Measurements from ENCODE around the gene TSPAN17. TPM values are rescaled to one million over a fixed set of nuclear protein-coding genes. Genes with fewer than 3 reads are reported as not detected.
A peak's percentile ranks its signal among the peaks of the same experiment; 100 is the strongest.

TSPAN17 gene
- total RNA-seq, 1 donor from 2014 or later = 27.1 TPM

DNA sequence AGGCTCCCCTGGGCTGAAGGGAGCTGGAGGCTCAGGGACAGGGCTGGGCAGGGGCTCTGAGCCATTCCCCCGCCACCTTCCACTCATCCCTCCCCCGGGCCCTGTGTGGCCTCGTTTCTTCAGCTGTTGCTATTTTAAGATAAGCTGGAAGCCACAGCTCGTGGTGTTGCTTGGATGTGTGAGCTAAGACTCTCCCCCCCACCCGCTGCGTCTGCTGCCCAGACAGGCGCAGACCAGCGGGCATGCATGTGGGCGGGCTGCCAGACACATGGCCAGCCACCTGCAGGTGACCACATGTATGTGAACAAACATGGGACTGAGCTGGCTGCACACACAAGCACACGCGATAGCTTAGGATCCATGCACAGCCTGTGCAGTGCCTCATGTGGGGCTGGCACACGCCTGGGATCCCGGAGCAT is 25.6 kb upstream of the TSPAN17 start:
- DNase-seq = peak; percentile 65

DNA sequence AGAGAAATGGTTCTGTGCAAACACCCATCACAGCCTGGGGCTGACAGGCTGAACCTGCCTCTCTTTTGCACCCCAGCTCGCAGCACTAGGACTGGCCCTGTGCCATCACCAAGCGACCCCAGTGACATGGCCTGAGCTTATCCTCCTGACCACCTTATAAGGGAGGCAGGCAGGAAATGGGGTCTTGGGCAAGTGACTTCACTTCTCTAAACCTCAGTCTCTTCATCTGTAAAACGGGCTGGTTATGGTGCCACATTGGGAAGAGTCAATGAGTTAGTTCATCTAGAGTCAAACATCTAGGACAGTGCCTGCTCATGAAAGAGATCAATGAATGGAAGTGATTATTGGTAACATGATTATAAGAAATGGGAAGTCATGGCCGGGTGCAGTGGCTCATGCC is 23.1 kb upstream of the TSPAN17 start:
- no peak for DNase-seq

DNA sequence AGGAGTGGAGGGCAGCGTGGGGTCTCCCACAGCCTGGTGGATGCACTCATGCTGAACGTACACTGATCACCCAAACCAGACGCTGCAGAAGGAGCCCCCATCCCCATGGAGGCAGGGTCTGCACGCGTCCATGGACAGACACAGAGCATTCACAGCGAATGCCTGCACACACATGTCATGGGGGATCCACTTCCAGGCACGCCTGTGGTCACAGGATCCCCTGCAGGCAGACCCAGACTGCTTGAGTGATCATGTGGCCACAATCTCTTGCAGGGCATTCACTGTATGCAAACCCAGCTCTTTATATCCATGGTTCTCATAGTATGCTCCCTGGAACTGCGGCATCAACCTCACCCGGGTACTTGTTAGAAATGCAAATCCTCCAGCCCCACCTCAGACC is 22.3 kb upstream of the TSPAN17 start:
- DNase-seq = no peak

DNA sequence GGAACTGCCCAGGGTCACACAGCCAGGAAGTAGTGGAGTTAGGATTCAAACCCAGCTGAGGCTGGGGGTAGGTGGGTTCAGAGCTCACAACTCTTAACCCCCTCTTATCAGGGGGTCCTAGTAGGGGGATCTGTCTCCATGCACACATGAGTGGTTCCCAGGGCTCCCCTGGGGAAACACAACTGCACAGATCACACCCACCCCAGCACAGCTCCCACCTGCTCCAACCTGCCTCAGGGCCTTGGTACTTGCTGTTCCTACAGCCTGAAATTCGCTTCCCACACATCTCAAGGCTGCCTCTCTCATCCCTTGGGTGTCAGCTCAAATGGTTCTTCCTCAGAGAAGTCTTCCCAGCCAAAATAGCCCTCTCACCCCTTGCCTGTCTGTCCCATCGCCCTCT is 21.8 kb upstream of the TSPAN17 start:
- no peak for DNase-seq

DNA sequence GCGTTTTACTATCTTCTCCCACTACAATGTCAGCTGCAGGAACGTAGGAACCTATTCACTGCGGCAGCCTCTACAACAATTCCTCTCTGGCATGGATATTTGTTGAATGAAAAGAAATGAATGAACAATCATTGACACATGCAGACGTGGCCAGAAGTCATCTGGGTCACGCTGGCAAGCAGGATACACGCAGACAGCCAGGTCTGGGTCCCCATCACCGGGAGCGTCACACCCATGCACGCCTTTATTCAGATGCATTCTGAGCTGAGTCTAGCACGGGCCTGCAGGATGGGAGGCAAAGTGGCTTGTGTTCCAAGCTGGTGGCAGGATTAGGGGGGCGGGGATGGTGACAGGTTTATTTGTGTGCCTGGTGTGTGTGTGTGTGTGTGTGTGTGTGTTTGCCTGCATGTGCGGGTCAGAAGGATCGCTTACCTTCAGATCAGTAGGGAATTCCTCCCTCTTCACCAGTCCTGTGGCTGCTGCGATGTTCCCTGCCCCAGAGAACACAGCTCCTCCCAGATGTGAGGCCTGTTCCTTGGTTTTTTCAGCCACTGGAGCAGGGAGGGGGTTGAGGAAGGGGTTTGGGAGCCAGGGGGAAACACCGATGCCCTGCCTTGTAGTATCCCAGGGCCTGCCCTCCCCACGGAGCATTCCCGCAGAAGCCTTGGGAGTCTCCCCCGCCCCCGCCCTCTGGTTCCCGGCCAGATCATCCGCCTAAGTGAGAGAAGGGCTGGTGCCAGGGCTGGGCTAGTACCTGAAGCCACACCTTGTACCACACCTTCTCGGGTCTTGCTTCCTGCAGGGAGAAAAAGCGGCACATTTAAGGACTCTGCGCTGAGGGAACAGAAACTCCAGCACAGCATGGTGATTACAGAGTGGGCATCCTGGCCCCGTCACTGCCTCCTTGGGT is 21.1 kb upstream of the TSPAN17 start:
- no peak for DNase-seq

DNA sequence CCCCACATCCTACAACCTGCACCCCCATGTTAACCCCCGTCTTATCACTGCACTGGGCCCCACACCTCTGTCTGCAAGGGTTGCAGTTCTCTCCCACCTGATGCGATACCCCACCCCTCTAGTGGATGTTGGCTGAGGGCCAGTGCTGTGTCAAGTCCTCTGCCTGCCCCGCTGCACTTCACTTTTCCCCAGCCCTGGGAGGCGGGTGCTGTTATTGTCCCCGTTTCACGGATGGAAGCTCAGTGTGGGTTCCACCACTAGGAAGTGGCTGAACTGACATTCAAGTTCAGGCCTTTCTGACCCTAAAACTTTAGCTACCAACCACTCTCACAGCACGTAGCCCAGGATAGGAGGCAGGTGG is 20.4 kb upstream of the TSPAN17 start:
- DNase-seq = no peak

DNA sequence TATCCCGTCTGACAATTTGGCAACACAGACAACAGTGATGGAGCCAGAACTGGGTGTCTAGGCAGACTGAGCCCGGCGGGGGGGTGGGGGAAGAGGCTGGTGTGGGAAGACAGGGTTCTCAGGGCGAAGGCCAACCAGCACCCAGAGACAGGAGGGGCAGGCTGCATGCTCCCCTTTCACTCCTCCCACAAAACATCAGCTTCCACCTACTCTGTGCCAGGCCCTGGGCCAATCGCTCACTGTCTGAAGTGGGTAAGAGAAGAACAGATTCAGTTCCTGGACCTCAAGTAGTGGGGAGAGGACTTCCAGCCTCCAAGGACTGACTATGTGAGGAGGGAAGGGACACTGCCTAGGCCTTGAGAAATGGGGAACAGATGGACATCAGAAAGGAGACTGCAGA is 19.7 kb upstream of the TSPAN17 start:
- DNase-seq = no peak

DNA sequence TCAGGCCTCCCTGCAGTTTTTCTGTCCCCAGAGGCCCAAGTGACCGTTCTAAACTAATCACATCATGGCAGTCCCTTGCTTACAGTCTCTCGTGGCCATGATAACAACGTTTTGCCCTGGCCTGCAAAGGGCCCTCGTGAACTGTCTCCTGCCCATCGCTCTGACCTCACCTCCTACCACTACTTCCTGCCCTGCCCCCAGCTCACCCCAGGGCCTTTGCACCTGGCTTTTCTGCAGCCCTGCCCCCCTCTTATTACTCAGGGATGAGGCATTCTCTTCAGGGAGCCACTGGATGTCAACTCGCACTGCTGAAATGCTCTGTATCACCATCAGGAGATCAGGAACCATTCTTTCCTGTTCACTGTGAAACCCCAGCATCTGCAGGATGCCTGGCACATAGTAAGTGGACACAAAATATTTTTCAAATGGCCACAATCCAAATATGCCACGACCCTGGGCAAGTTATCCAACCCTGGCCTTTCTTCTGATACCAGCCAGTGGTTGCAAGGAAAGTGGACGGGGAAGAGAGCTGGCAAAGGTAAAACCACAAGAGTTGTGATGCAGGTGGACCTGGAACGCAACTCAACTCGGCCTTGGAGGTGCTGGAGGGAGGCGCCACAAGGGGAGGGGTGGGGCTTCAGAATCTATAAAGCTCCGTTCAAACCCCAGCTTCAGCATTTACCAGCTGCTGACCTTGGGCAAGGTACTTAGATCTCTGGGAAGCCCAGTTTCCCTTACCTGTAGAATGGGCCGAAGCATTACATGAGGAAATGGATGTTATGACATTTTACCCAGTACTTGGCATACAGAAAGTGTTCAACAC is 18.7 kb upstream of the TSPAN17 start:
- no peak for DNase-seq

DNA sequence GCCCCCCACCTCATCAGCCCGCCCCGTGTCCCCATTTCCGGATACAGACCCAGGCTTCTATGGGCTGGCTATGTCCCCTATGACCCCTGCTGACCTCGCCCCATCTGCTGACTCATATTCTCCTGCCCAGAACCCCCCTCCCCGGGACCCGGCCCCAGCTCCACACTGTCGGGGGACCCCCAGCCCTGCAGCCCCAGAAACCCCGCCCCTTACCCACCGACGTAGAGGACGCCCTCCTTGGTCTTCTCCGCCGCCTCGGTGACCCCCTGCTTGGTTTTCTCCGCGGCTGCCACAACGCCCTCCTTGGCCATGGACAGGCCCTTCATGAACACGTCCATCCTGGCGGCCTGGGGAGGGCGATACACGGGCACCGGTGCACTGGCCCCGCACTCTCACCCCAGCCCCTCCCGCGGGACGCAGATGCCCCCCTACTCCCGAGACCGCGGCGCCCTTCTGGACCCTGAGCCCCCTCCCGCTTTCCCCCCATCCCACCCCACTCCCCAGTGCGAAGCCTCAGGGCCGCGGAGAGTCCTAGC is 17.9 kb upstream of the TSPAN17 start:
- DNase-seq = no peak

DNA sequence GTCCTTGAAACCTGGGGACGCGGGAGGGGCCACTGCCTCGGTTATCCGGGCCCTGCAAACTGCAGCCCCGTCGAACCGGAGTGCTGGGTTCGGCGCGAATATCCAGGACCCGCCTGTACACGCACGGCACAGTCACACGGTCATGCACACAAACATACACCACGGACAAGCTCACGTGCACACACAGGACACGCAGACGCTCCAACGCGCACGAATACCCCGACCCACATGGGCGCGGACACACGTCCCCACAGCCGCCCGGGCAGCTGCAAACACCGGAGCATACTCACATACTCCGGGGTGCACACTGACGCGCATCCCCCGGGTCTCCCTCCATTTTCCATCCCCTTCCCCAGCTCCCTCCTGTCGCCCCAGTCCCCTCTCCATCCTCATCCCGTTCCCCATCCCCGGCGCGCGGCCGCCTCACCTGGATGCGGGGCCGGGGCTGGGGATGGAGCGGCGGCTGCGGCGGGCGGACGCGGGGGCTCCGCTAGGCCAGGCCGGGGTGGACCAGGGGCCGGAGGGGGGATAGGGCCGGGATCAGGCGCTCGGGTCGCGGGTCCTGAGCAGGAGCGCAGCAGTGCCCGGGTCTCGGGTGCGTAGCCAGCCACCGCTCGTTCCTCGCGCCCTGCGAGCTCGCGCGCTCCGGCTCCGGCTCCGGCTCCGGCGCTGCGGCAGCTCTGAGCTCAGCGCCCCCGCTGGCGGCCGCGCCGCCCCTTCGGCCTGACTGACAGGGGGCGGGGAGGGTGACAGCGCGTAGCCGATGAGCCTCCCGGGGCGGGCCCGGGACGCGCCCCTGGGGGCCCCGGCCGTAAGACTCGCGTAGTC is 17.2 kb upstream of the TSPAN17 start, which contains the start of the genes EIF4E1B and SNCB:
Gene EIF4E1B, plus strand, starts transcription at position 823 of the 828 bp plus-strand sequence. CDS start 12,113 bp downstream, outside the sequence.
Gene SNCB, minus strand, starts transcription at position 682 of the 828 bp plus-strand sequence. CDS start 880 bp downstream, outside the sequence.
- peak; percentile 47 for DNase-seq

DNA sequence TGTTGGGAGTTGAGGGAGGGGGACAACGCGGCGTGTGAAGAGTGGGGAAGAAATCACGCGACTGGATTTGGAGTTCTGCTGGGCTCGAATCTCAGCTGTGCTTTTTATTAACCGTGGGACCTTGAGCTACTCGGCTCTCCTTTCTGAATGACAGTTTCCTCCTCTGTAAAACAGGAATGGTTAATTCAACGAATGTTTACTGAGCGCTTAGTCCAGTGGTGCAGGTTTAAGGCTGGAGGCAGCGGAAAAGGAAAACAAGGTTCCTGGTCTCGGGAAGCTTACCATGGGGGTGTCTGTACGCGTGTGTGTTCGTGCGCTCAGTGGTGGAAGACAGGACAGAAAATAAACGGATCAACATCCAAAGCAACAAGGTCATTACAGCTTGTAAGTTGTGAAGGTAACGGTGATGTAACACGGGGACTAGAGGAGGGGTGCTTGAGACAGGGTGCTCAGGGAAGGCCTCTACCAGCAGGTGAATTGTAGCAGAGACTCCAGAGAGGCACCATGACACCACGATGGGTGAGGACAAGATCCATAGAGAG is 16.5 kb upstream of the TSPAN17 start:
- DNase-seq = no peak

DNA sequence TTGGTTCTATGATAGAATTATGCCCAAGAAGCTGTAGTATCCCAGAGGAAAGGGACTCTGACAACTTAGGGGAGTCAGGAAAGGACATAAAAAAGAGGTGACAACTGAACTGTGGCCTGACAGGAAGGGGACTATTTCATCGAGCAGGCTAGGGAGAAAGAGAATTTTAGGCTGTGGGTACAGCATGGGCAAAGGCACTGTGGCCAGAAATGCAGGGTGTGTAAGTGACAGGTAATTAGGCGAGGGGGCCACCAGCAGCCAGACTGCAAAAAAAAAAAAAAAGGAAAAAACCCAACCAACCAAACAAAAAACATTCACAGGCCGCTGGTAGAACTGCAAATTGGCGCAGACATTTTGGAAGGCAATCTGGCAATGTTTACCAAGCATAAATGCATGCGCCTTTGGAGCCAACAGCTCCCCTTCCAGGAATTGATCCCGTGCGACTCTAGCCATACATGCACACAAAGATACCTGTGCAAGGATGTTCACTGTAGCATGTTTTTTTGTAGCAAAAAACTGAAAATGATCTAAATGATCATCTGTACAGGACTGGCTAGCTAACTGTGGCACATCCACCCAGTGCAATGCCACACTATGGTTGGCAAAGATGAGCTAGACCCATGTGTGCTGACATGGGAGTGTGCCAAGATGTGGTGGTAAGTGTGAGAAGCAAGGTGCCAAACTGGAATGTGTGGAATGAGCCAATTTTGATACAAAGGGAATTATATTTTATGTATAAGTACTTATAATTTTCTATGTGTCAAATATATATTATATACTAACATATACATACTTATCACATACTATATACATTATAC is 15.7 kb upstream of the TSPAN17 start:
- DNase-seq = no peak

DNA sequence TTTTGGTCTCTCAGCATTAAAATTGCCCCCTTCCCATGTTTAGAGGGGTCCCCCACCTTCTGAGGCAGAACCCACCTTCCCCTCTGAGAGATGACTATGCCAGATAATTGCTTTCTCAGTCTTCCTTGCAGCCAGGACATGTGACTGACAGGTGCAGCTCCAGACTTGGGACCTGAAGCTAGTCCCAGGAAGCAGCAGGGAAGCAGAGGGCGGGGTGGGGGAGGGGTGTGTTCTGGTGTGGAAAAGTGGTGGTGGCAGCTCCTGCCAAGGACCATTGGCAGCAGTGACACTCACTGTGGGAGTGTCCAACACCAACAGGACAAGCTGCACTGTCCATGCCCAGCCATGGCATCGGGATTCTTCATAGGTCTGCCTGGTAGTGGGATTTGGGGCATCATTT is 14.5 kb upstream of the TSPAN17 start:
- no peak for DNase-seq

DNA sequence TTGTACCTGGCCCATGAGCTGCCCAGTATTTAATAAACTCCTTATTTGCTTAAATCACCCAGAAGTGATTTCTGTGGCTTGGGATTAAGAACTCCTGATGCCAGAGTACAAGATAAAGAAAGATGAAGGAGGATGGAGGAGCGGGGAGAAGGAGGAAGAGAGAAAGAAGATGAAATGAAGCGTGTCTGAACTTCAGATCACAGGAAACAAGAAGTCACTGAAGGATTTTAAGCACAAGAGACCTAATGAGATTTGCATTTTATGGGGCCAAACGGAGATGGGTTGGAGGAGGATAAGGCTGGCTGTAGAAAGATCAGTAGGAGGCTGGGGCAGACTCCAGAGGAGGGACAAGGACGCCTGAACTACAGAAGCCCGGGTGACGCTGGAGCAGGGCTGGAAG is 13.7 kb upstream of the TSPAN17 start:
- no peak for DNase-seq

DNA sequence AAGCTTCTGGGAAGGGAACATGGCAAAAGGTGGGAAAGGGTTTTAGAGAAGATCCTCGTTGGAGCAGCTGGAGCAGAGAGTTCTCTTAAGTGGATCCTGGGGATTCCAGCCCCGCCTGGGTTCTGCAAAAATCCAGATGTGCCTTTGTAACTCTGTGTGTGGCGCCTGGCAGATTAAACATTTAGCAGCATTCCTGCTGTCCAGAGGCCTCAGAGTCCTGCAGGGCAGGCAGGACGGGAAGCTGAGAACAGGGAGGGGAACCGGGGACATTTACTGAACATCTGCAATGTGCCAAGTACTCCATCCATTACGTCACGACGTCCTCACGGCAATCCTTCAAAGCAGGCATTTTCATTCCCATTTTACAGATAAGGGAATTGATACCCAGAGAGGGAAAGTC is 10.9 kb upstream of the TSPAN17 start:
- DNase-seq = no peak

DNA sequence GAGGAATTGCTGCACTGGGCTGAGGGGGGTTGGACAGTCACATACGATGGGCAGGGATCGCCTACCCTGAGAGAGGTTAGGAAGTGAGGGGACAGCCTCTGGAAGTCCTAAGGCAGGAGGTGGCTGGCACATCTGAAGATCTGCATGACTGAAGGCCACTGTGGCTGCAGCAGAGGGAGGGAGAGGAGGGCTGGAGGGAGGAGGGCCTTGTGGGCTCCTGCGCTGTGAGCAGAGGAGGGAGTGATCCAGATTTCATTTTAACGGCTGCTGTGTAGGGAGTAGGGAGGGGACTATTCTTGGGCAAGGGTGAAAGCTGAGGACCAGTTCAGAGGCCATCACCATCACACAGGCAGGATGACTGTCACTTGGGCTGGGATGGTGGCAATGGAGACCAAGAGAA is 9.7 kb upstream of the TSPAN17 start:
- no peak for DNase-seq

DNA sequence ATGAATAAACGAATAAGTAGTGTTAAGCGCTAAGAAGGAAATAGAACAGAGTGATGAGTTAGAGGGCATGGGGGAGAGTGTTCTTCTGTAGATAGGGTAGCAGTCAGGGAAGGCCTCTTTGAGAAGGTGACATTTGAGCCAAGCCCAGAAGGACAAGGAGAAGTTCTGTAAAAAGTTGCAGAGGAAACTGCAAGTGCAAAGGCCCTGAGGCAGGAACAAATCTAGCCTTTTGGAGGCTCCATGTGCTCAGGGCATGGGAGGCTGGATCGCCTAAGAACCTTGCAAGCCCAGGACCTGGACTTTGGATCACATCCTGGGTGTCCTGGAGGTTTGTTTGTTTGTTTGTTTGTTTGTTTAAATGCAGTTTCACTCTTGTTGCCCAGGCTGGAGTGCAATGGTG is 8.8 kb upstream of the TSPAN17 start:
- no peak for DNase-seq

DNA sequence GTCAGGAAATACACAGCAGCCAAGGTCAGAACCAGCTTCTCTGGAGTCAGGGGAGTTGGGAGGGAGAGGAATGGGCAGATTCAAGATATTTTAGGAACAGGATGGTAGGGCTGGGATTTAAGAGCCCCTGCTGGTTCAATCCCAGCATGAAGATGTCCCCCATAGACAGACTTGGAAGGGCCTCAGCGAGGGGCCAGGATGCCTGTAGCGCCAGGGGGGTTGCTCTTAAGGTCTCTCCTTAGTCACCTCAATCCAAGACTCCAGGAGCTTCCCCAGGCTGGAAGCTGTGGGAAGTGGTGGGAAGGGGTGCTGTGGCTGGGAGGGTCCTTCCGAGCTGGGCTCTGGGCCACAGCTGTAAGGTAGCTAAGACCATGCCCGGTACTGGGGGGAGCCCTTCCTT is 8.1 kb upstream of the TSPAN17 start:
- no peak for DNase-seq

DNA sequence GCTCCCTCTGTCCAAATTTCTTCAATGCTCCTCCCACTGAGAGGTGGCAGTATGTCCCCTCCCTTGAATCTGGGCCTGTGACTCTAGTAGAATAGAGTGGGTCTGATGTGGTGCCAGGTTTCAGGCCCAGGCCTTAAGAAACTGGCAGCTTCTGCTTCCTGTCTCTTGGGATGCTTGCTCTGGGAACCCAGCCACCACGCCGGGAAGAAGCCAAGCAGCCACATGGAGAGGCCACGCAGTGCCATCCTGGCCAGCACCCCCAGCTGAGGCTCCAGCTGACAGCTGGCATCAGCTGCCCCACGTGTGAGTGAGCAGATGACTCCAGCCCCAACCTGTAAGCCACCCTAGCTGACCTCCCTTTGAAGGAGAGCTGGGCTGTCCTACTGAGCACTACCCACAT is 7.3 kb upstream of the TSPAN17 start:
- DNase-seq = peak; percentile 56

DNA sequence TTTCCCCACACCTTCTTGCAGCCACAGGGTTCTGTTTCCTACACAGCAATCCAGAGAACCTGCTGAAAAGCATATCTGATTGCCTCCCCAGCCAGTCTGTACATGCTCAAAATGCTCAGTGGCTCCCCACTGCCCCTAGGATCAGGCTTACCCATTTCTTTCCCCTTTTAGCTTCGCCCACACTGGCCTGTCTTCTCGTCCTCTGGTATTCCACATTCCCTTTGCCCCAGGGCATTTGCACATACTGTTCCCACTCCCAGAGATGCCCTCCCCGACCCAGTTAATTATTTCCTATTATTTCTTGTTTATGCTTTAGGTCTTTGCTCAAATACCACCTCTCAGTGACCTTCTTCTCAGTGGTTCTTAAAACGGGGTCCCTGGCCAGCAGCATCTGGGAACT is 6.7 kb upstream of the TSPAN17 start:
- DNase-seq = no peak
